ENCODE data around the gene DAAM1.

The DAAM1 gene

GRCh38 chr14:59215757-59216156 is 27.3 kb downstream of the DAAM1 start:
- no peak for DNase-seq (ENCODE audit: insufficient read length, low spot score)
- no peak for FAIRE-seq

GRCh38 chr14:59217011-59217410 is 28.5 kb downstream of the DAAM1 start:
- no peak for DNase-seq (ENCODE audit: insufficient read length, low spot score)
- FAIRE-seq: no peak

GRCh38 chr14:59221568-59221967 is 33.1 kb downstream of the DAAM1 start:
- DNase-seq (ENCODE audit: insufficient read length, low spot score) (no peak), FAIRE-seq (no peak)

- FAIRE-seq: no peak
- DNase-seq (ENCODE audit: insufficient read length, low spot score): no peak
Measured at GRCh38 chr14:59224341-59224740, 35.9 kb downstream of the DAAM1 start.

GRCh38 chr14:59225281-59225680 is 36.8 kb downstream of the DAAM1 start:
- DNase-seq (ENCODE audit: insufficient read length, low spot score) (no peak), FAIRE-seq (no peak)

- FAIRE-seq (no peak), DNase-seq (ENCODE audit: insufficient read length, low spot score) (no peak)
Measured at GRCh38 chr14:59228421-59228820, 40.0 kb downstream of the DAAM1 start.

GRCh38 chr14:59229653-59230406 is 41.4 kb downstream of the DAAM1 start:
- FAIRE-seq: no peak
- DNase-seq (ENCODE audit: insufficient read length, low spot score): no peak

- DNase-seq (ENCODE audit: insufficient read length, low spot score): no peak
- FAIRE-seq: no peak
Measured at GRCh38 chr14:59236195-59236594, 47.7 kb downstream of the DAAM1 start.

- DNase-seq (ENCODE audit: insufficient read length, low spot score) (no peak), FAIRE-seq (no peak)
Measured at GRCh38 chr14:59238216-59238615, 49.7 kb downstream of the DAAM1 start.

- no peak for FAIRE-seq
- no peak for DNase-seq (ENCODE audit: insufficient read length, low spot score)
Measured at GRCh38 chr14:59239022-59239421, 50.6 kb downstream of the DAAM1 start.

- DNase-seq (ENCODE audit: insufficient read length, low spot score): no peak
- no peak for FAIRE-seq
Measured at GRCh38 chr14:59240356-59240755, 51.9 kb downstream of the DAAM1 start.

GRCh38 chr14:59241121-59241520 is 52.7 kb downstream of the DAAM1 start:
- FAIRE-seq (peak; percentile 33), DNase-seq (ENCODE audit: insufficient read length, low spot score) (no peak)

GRCh38 chr14:59243174-59243573 is 54.7 kb downstream of the DAAM1 start:
- FAIRE-seq: peak; percentile 66

GRCh38 chr14:59244581-59244980 is 56.1 kb downstream of the DAAM1 start:
- DNase-seq (ENCODE audit: insufficient read length, low spot score): no peak
- FAIRE-seq: peak; percentile 82

More at GRCh38 chr14:59243174-59243573, 54.7 kb downstream of the DAAM1 start:
- DNase-seq (ENCODE audit: insufficient read length, low spot score): no peak

- FAIRE-seq (no peak), DNase-seq (ENCODE audit: insufficient read length, low spot score) (no peak)
Measured at GRCh38 chr14:59245809-59246295, 57.4 kb downstream of the DAAM1 start.

GRCh38 chr14:59246566-59246965 is 58.1 kb downstream of the DAAM1 start:
- no peak for DNase-seq (ENCODE audit: insufficient read length, low spot score)
- peak; percentile 75 for FAIRE-seq

GRCh38 chr14:59247801-59248584 is 59.5 kb downstream of the DAAM1 start:
- DNase-seq (ENCODE audit: insufficient read length, low spot score) (no peak), FAIRE-seq (no peak)

GRCh38 chr14:59249029-59249428 is 60.6 kb downstream of the DAAM1 start:
- FAIRE-seq (no peak), DNase-seq (ENCODE audit: insufficient read length, low spot score) (no peak)

- no peak for DNase-seq (ENCODE audit: insufficient read length, low spot score)
- FAIRE-seq: no peak
Measured at GRCh38 chr14:59251811-59252771, 63.6 kb downstream of the DAAM1 start.

- FAIRE-seq (no peak), DNase-seq (ENCODE audit: insufficient read length, low spot score) (no peak)
Measured at GRCh38 chr14:59252772-59253500, 64.5 kb downstream of the DAAM1 start.
